DOHH2 (cell line): Measurements from ENCODE around the gene FN3KRP.
"Not testable (repeated sequence)": the region's sequence is repeated elsewhere in the genome, so short reads cannot be mapped to it uniquely, and the experiment has no call there.

Experiments used
- H3F3A ChIP-seq: fragments of 200-600 bp; sonication (generic), shearing (Covaris generic); 2 replicates; pipeline ENCODE4 v1.6.0; 2016; ENCODE audit warnings: antibody characterized with exemption, mild to moderate bottlenecking; ENCODE audit not compliant: control insufficient read depth, insufficient read depth
- H3K27ac ChIP-seq: fragments of 200-600 bp; sonication (generic); 2 replicates; pipeline ENCODE4 v1.5.1; 2014; ENCODE audit warnings: low read depth, mild to moderate bottlenecking, low read length, moderate library complexity
- H3K27me3 ChIP-seq: fragments of 200-600 bp; sonication (generic); 2 replicates; pipeline ENCODE4 v1.6.1; 2014; ENCODE audit warnings: mild to moderate bottlenecking, low read length, mixed read lengths; ENCODE audit not compliant: control insufficient read depth
- H3K36me3 ChIP-seq: fragments of 200-600 bp; sonication (generic); 2 replicates; pipeline ENCODE4 v1.6.1; 2014; ENCODE audit warnings: mild to moderate bottlenecking, low read length, moderate library complexity, mixed read lengths; ENCODE audit not compliant: control insufficient read depth
- H3K4me1 ChIP-seq: fragments of 200-600 bp; sonication (generic); 2 replicates; pipeline ENCODE4 v1.6.1; 2014; ENCODE audit warnings: mild to moderate bottlenecking, low read length, mixed read lengths; ENCODE audit not compliant: control insufficient read depth
- H3K4me2 ChIP-seq: fragments of 200-600 bp; sonication (generic); 2 replicates; pipeline ENCODE4 v1.6.0; 2014; ENCODE audit warnings: mild to moderate bottlenecking, low read length, moderate library complexity
- H3K4me3 ChIP-seq: fragments of 200-600 bp; sonication (generic); 2 replicates; pipeline ENCODE4 v1.5.1; 2014; ENCODE audit warnings: mild to moderate bottlenecking, low read length, mixed read lengths
- H3K79me2 ChIP-seq: fragments of 200-600 bp; sonication (generic); 2 replicates; pipeline ENCODE4 v1.6.1; 2014; ENCODE audit warnings: mild to moderate bottlenecking, low read length, mixed read lengths; ENCODE audit not compliant: control insufficient read depth
- H3K9me2 ChIP-seq: fragments of 200-600 bp; sonication (generic); replicated peaks from 2 replicates; pipeline ENCODE4 v1.6.1; 2014; ENCODE audit warnings: mild to moderate bottlenecking, low read length, mixed read lengths; ENCODE audit not compliant: control insufficient read depth
- H3K9me3 ChIP-seq: fragments of 200-600 bp; sonication (generic); 2 replicates; pipeline ENCODE4 v1.6.1; 2014; ENCODE audit warnings: antibody characterized with exemption, low read length, mixed read lengths; ENCODE audit not compliant: control insufficient read depth, insufficient read depth
- H4K20me1 ChIP-seq: fragments of 200-600 bp; sonication (generic); 2 replicates; pipeline ENCODE4 v1.6.0; 2014; ENCODE audit warnings: low read depth, mild to moderate bottlenecking, antibody characterized with exemption, low read length, moderate library complexity; ENCODE audit not compliant: control insufficient read depth, insufficient read depth
- EZH2phosphoT487 ChIP-seq: fragments of 200-600 bp; sonication (generic); IDR thresholded peaks from 2 replicates; pipeline ENCODE4 v1.6.1; 2017; ENCODE audit warnings: borderline replicate concordance, mild to moderate bottlenecking, antibody characterized with exemption, low read length, moderate library complexity, mixed read lengths
- TF ChIP-seq, protein P1 (sequence below): fragments of 200-600 bp; sonication (generic); IDR thresholded peaks from one replicate; pipeline ENCODE4 v1.5.1; 2014; ENCODE audit warnings: antibody characterized with exemption, mild to moderate bottlenecking, low read depth, low read length; ENCODE audit not compliant: poor library complexity, severe bottlenecking

FN3KRP gene

GRCh38 chr17:82737967-82738877 lies 21.7 kb downstream of the FN3KRP start:
- peaks cover 27% of the 10 kb centered on the region for H3K9me3 ChIP-seq
- no peaks in the 10 kb centered on the region for H3K9me2 ChIP-seq
- TF ChIP-seq, protein P1, sequence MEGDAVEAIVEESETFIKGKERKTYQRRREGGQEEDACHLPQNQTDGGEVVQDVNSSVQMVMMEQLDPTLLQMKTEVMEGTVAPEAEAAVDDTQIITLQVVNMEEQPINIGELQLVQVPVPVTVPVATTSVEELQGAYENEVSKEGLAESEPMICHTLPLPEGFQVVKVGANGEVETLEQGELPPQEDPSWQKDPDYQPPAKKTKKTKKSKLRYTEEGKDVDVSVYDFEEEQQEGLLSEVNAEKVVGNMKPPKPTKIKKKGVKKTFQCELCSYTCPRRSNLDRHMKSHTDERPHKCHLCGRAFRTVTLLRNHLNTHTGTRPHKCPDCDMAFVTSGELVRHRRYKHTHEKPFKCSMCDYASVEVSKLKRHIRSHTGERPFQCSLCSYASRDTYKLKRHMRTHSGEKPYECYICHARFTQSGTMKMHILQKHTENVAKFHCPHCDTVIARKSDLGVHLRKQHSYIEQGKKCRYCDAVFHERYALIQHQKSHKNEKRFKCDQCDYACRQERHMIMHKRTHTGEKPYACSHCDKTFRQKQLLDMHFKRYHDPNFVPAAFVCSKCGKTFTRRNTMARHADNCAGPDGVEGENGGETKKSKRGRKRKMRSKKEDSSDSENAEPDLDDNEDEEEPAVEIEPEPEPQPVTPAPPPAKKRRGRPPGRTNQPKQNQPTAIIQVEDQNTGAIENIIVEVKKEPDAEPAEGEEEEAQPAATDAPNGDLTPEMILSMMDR: no peak
- TF ChIP-seq EZH2phosphoT487: no peak

DNA sequence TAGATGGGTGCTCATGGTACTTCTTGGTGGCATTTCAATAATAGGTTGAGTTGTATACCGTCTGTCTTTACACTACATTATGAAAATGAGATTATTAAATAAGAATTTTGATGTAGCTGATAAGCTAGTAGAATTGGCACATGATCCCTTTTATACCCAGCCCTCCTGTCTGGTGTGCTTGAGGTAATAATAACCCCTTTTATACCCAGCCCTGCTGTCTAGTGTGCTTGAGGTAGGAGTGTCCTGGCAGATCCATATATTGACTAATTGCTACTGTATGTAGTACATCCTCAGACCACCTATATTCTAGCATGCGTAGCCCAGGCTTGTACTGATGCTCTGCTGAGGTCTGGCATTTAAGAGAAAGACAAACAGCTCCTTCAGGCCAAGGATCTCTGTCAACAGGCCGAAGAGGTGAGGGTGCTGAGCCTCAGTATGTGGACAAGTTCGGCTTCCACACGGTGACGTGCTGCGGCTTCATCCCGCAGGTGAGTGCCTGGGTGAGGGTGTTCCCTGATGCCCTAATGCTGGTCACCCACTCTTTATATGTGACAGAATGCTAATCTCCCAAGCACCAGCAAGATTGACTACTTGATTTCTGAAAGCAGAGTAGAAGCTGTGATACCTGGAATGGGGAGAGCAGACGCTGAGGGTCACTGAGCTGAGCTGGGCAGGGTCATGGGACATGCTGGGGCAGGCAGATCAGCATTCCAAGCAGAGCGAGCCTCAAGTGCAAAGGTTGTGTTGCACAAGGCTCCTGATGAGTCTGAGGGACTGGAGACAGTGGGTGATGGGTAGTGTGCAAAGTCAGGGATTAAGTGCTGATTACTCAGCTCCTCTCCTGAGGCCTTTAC lies 24.6 kb downstream of the FN3KRP start:
- no peak overlapping the region for H3K4me3 ChIP-seq

More at GRCh38 chr17:82737967-82738877, 21.7 kb downstream of the FN3KRP start:
- Histone ChIP-seq H3K79me2 (no peaks in the 10 kb centered on the region), H3K27me3 (no peaks in the 10 kb centered on the region), H3K36me3 (peaks cover 26% of the 10 kb centered on the region), H3K4me3 (no peak overlapping the region), H3K27ac (no peak overlapping the region), H3K4me2 (no peak overlapping the region), H3F3A (no peaks in the 10 kb centered on the region), H4K20me1 (no peaks in the 10 kb centered on the region), H3K4me1 (no peaks in the 10 kb centered on the region)

GRCh38 chr17:82743344-82744219 lies 27.1 kb downstream of the FN3KRP start:
- peaks cover 17% of the 10 kb centered on the region for H3K9me3 ChIP-seq
- H3K9me2 ChIP-seq: no peaks in the 10 kb centered on the region
- peaks cover 18% of the 10 kb centered on the region for H3K36me3 ChIP-seq
- H3K4me1 ChIP-seq: no peaks in the 10 kb centered on the region
- no peaks in the 10 kb centered on the region for H3F3A ChIP-seq
- TF ChIP-seq, protein P1: peak; percentile 17
- TF ChIP-seq EZH2phosphoT487: no peak
- H3K27me3 ChIP-seq: no peaks in the 10 kb centered on the region
- no peaks in the 10 kb centered on the region for H3K79me2 ChIP-seq
- H4K20me1 ChIP-seq: no peaks in the 10 kb centered on the region
- no peak overlapping the region for H3K4me3 ChIP-seq
- no peak overlapping the region for H3K27ac ChIP-seq
- no peak overlapping the region for H3K4me2 ChIP-seq

More for the DNA sequence above, 24.6 kb downstream of the FN3KRP start:
- TF ChIP-seq EZH2phosphoT487: no peak
- TF ChIP-seq, protein P1: no peak
- Histone ChIP-seq H3K27me3 (no peaks in the 10 kb centered on the region), H3K9me3 (peaks cover 17% of the 10 kb centered on the region), H3K4me1 (no peaks in the 10 kb centered on the region), H3K27ac (no peak overlapping the region), H3K4me2 (no peak overlapping the region), H3K9me2 (no peaks in the 10 kb centered on the region), H3K79me2 (no peaks in the 10 kb centered on the region), H3K36me3 (peaks cover 18% of the 10 kb centered on the region), H4K20me1 (no peaks in the 10 kb centered on the region), H3F3A (no peaks in the 10 kb centered on the region)

DNA sequence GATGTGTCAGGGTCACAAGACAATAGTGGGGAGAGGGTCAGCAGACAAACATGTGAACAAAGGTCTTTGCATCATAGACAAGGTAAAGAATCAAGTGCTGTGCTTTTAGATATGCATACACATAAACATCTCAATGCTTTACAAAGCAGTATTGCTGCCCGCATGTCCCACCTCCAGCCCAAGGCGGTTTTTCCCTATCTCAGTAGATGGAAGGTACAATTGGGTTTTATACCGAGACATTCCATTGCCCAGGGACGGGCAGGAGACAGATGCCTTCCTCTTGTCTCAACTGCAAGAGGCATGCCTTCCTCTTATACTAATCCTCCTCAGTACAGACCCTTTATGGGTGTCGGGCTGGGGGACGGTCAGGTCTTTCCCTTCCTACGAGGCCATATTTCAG lies 28.2 kb downstream of the FN3KRP start:
- Histone ChIP-seq H3K9me3 (peaks cover 17% of the 10 kb centered on the region), H3K36me3 (peaks cover 18% of the 10 kb centered on the region)
- H4K20me1 ChIP-seq, H3K4me2 ChIP-seq, H3K4me1 ChIP-seq, H3K9me2 ChIP-seq, H3K4me3 ChIP-seq, H3K27me3 ChIP-seq, H3K27ac ChIP-seq, H3K79me2 ChIP-seq, H3F3A ChIP-seq: not testable (repeated sequence)
